Mesenchymal stem cell (in vitro differentiated cells and primary cell): ENCODE results near the gene ZG16. TPM values are rescaled to one million over a fixed set of nuclear protein-coding genes. Genes with fewer than 3 reads are reported as not detected.
"Not testable (repeated sequence)": the region's sequence is repeated elsewhere in the genome, so short reads cannot be mapped to it uniquely, and the experiment has no call there.

Experiments
- DNase-seq: peaks from one replicate; pipeline ENCODE4 v3.0.0-alpha.2; 2013
- H2AFZ ChIP-seq: one replicate; pipeline ENCODE4 v1.6.1; 2013; ENCODE audit warnings: low read depth, mild to moderate bottlenecking, control low read depth, inconsistent platforms, low read length, moderate library complexity
- H2AK5ac ChIP-seq: 2 replicates; pipeline ENCODE4 v1.6.1; 2013; ENCODE audit warnings: low read length, moderate library complexity, mild to moderate bottlenecking, inconsistent platforms; ENCODE audit not compliant: severe bottlenecking
- H2BK120ac ChIP-seq: one replicate; pipeline ENCODE4 v1.6.1; 2013; ENCODE audit warnings: low read depth, mild to moderate bottlenecking, inconsistent platforms, low read length, moderate library complexity
- H2BK12ac ChIP-seq, 2 experiments: one replicate each; pipeline ENCODE4 v1.6.1; 2013; ENCODE audit warnings: inconsistent platforms in 2 of 2, low read length in 2 of 2, mild to moderate bottlenecking in 2 of 2, moderate library complexity in 2 of 2, control low read depth in 1 of 2
- H2BK15ac ChIP-seq: one replicate; pipeline ENCODE4 v1.6.1; 2013; ENCODE audit warnings: mild to moderate bottlenecking, low read depth, inconsistent platforms; ENCODE audit not compliant: poor library complexity, severe bottlenecking
- H2BK5ac ChIP-seq: 2 replicates; pipeline ENCODE4 v1.6.1; 2013; ENCODE audit warnings: low read depth, mild to moderate bottlenecking, low read length, control low read depth, inconsistent platforms; ENCODE audit not compliant: poor library complexity, severe bottlenecking
- H3K14ac ChIP-seq, 2 experiments: one replicate each; pipeline ENCODE4 v1.6.1; 2013; ENCODE audit warnings: inconsistent platforms in 2 of 2, low read length in 2 of 2, control low read depth in 1 of 2, mild to moderate bottlenecking in 1 of 2, moderate library complexity in 1 of 2
- H3K18ac ChIP-seq, 2 experiments: one replicate each; pipeline ENCODE4 v1.6.1; 2013; ENCODE audit warnings: inconsistent platforms in 2 of 2, low read length in 2 of 2, control low read depth in 1 of 2, low read depth in 1 of 2, mild to moderate bottlenecking in 1 of 2
- H3K23ac ChIP-seq, 2 experiments: one replicate each; pipeline ENCODE4 v1.6.1; 2013; ENCODE audit warnings: inconsistent platforms in 2 of 2, low read length in 2 of 2, mild to moderate bottlenecking in 2 of 2, moderate library complexity in 2 of 2, control low read depth in 1 of 2
- H3K27ac ChIP-seq: 2 replicates; pipeline ENCODE4 v1.5.1; 2013; ENCODE audit warnings: mild to moderate bottlenecking, moderate library complexity, low read length, control low read depth, inconsistent platforms; ENCODE audit not compliant: poor library complexity, severe bottlenecking
- H3K27me3 ChIP-seq, 2 experiments: 2 replicates each; pipeline versions ENCODE4 v1.6.1 to v1.7.0; 2013; ENCODE audit warnings: low read length in 2 of 2, mild to moderate bottlenecking in 2 of 2, moderate library complexity in 2 of 2, control low read depth in 1 of 2, inconsistent platforms in 1 of 2; ENCODE audit not compliant: control insufficient read depth in 1 of 2, insufficient read depth in 1 of 2
- H3K36me3 ChIP-seq, 2 experiments: 2 replicates each; pipeline versions ENCODE4 v1.6.1 to v1.7.0; 2013; ENCODE audit warnings: low read length in 2 of 2, control low read depth in 1 of 2, inconsistent platforms in 1 of 2, low read depth in 1 of 2, mild to moderate bottlenecking in 1 of 2; ENCODE audit not compliant: insufficient read depth in 2 of 2, control insufficient read depth in 1 of 2
- H3K4ac ChIP-seq, 2 experiments: one replicate each; pipeline ENCODE4 v1.6.1; 2013; ENCODE audit warnings: inconsistent platforms in 2 of 2, low read length in 2 of 2, mild to moderate bottlenecking in 2 of 2, moderate library complexity in 2 of 2, control low read depth in 1 of 2, low read depth in 1 of 2
- H3K4me1 ChIP-seq: 2 replicates; pipeline ENCODE4 v1.6.1; 2013; ENCODE audit warnings: low read depth, low read length, control low read depth; ENCODE audit not compliant: control insufficient read depth, insufficient read depth
- H3K4me2 ChIP-seq: 2 replicates; pipeline ENCODE4 v1.6.1; 2013; ENCODE audit warnings: low read length, mild to moderate bottlenecking, inconsistent platforms; ENCODE audit not compliant: poor library complexity, severe bottlenecking
- H3K4me3 ChIP-seq, 2 experiments: 2 replicates each; pipeline versions ENCODE4 v1.5.1 to v1.7.0; 2013; ENCODE audit warnings: low read length in 2 of 2, mild to moderate bottlenecking in 2 of 2, control low read depth in 1 of 2, low read depth in 1 of 2; ENCODE audit not compliant: insufficient read depth in 1 of 2
- H3K79me1 ChIP-seq: replicated peaks from 2 replicates; pipeline ENCODE4 v1.6.1; 2013; ENCODE audit warnings: mild to moderate bottlenecking, control low read depth, low read length, inconsistent platforms; ENCODE audit not compliant: poor library complexity, severe bottlenecking
- H3K9ac ChIP-seq: 2 replicates; pipeline ENCODE4 v1.7.0; 2013; ENCODE audit warnings: mild to moderate bottlenecking, low read length, moderate library complexity
- H3K9me3 ChIP-seq: 2 replicates; pipeline ENCODE4 v1.7.0; 2013; ENCODE audit warnings: mild to moderate bottlenecking, low read length; ENCODE audit not compliant: control insufficient read depth
- H4K8ac ChIP-seq: one replicate; pipeline ENCODE4 v1.6.1; 2013; ENCODE audit warnings: inconsistent platforms, mild to moderate bottlenecking, low read length, moderate library complexity
- H4K91ac ChIP-seq: one replicate; pipeline ENCODE4 v1.6.1; 2013; ENCODE audit warnings: mild to moderate bottlenecking, low read length, inconsistent platforms
- WGBS: methylation state at CpG from one replicate; pipeline ENCODE4 v1.1.7; 2013; ENCODE audit warnings: mixed read lengths; 5-methylcytosine and 5-hydroxymethylcytosine counted together
- polyA plus RNA-seq, 2 experiments: library from polyadenylated mRNA; stranded (reverse); fragments of 200-250 nt; gene quantifications; one replicate each; pipeline ENCODE4 v1.2.3, GENCODE V29; 2013

Gene ZG16
- not detected for polyA plus RNA-seq (2013, experiment 1 of 2)
- not detected for polyA plus RNA-seq (2013, experiment 2 of 2)

- H3K18ac ChIP-seq = no peak within 1 kb of the TSS
- no peak within 1 kb of the TSS for H2BK12ac ChIP-seq
- 73% methylated on average over 7 of the region's 10 CpGs for WGBS
- H3K9ac ChIP-seq = no peak within 1 kb of the TSS
- H3K23ac ChIP-seq = no peak within 1 kb of the TSS
- H2BK120ac ChIP-seq = no peak within 1 kb of the TSS
- H2BK5ac ChIP-seq = no peak within 1 kb of the TSS
- no peak within 1 kb of the TSS for H4K8ac ChIP-seq
- H3K36me3 ChIP-seq = no peaks in the 10 kb centered on the region
- H3K14ac ChIP-seq = no peak within 1 kb of the TSS
- peak within 1 kb of the TSS; percentile 3 for H2BK15ac ChIP-seq
- no peak within 1 kb of the TSS for H2AK5ac ChIP-seq
- H3K4me3 ChIP-seq = no peak within 1 kb of the TSS
- no peak within 1 kb of the TSS for H3K27ac ChIP-seq
- H3K4me2 ChIP-seq = no peak within 1 kb of the TSS
- peaks cover 37 to 43% of the 10 kb centered on the region in 2 experiments for H3K27me3 ChIP-seq
- no peak within 1 kb of the TSS for H4K91ac ChIP-seq
- no peak for DNase-seq
- H2AFZ ChIP-seq = no peak within 1 kb of the TSS
- no peak within 1 kb of the TSS for H3K4ac ChIP-seq
- H3K4me1 ChIP-seq = no peaks in the 10 kb centered on the region
- no peaks in the 10 kb centered on the region for H3K79me1 ChIP-seq
- no peaks in the 10 kb centered on the region for H3K9me3 ChIP-seq
These were observed at the start of gene ZG16 for GRCh38 chr16:29777576-29778350. Gene ZG16, plus strand, starts transcription at chr16:29778256. Its CDS starts 1,011 bp downstream, at chr16:29779267.

- Histone ChIP-seq H2BK120ac (no peak overlapping the region), H3K18ac (no peak overlapping the region), H3K4me2 (peak overlapping the region; percentile 31), H4K91ac (no peak overlapping the region), H3K4me3 (peak overlapping the region in 1 of 2 experiments; percentile 59), H2BK12ac (no peak overlapping the region), H3K14ac (no peak overlapping the region), H2BK5ac (no peak overlapping the region), H3K9ac (peak overlapping the region; percentile 26), H4K8ac (no peak overlapping the region), H2BK15ac (no peak overlapping the region), H3K79me1 (no peaks in the 10 kb centered on the region), H2AK5ac (no peak overlapping the region), H3K4me1 (peaks cover 1% of the 10 kb centered on the region), H3K23ac (no peak overlapping the region), H3K36me3 (no peaks in the 10 kb centered on the region), H3K4ac (no peak overlapping the region), H2AFZ (no peak overlapping the region), H3K27ac (no peak overlapping the region), H3K27me3 (peaks cover 0 to 26% of the 10 kb centered on the region in 2 experiments), H3K9me3 (no peaks in the 10 kb centered on the region)
- 87% methylated on average over 3 of the region's 6 CpGs for WGBS
- DNase-seq = peak; percentile 61
These were observed 48.9 kb upstream of the ZG16 start for GRCh38 chr16:29729116-29729521.

GRCh38 chr16:29730649-29731048, 47.4 kb upstream of the ZG16 start:
- no peak overlapping the region for H2BK5ac ChIP-seq
- no peak overlapping the region for H4K91ac ChIP-seq
- no peaks in the 10 kb centered on the region for H3K36me3 ChIP-seq
- no peak for DNase-seq
- no peak overlapping the region for H3K23ac ChIP-seq
- peaks cover 2 to 26% of the 10 kb centered on the region in 2 experiments for H3K27me3 ChIP-seq
- no peak overlapping the region for H3K9ac ChIP-seq
- no peak overlapping the region for H2BK120ac ChIP-seq
- no peak overlapping the region for H3K4me2 ChIP-seq
- H3K27ac ChIP-seq = no peak overlapping the region
- H3K4ac ChIP-seq = no peak overlapping the region
- H3K4me3 ChIP-seq = no peak overlapping the region
- no peak overlapping the region for H2AFZ ChIP-seq
- H3K79me1 ChIP-seq = no peaks in the 10 kb centered on the region
- H2BK12ac ChIP-seq = no peak overlapping the region
- no peak overlapping the region for H2BK15ac ChIP-seq
- no peak overlapping the region for H2AK5ac ChIP-seq
- WGBS = 86% methylated on average over 7 of the region's 7 CpGs
- H3K18ac ChIP-seq = no peak overlapping the region
- H3K9me3 ChIP-seq = no peaks in the 10 kb centered on the region
- H3K14ac ChIP-seq = no peak overlapping the region
- H4K8ac ChIP-seq = no peak overlapping the region
- H3K4me1 ChIP-seq = peaks cover 1% of the 10 kb centered on the region

- H3K27ac ChIP-seq, DNase-seq, H3K9me3 ChIP-seq, H3K79me1 ChIP-seq, H3K4me1 ChIP-seq, H2AK5ac ChIP-seq, H3K23ac ChIP-seq, H3K4me2 ChIP-seq, H2BK5ac ChIP-seq, H3K18ac ChIP-seq, H4K8ac ChIP-seq, H2AFZ ChIP-seq, H3K36me3 ChIP-seq, H3K9ac ChIP-seq, H2BK12ac ChIP-seq, H4K91ac ChIP-seq, H3K4me3 ChIP-seq, H2BK120ac ChIP-seq, H3K4ac ChIP-seq, H2BK15ac ChIP-seq, H3K14ac ChIP-seq: not testable (repeated sequence)
- WGBS = 95% methylated on average over 9 of the region's 13 CpGs
- peaks cover 10 to 31% of the 10 kb centered on the region in 2 experiments for H3K27me3 ChIP-seq
These were observed 46.1 kb upstream of the ZG16 start for GRCh38 chr16:29731768-29732601.
